GM18951 (cell line): ENCODE results near the gene AGER.
A peak's percentile ranks its signal among the peaks of the same experiment; 100 is the strongest.
"Not testable (repeated sequence)": the region's sequence is repeated elsewhere in the genome, so short reads cannot be mapped to it uniquely, and the experiment has no call there.

Experiments used
- POLR2A ChIP-seq: IDR thresholded peaks from 4 replicates; pipeline ENCODE4 v1.6.1; 2011; ENCODE audit warnings: mild to moderate bottlenecking; ENCODE audit not compliant: insufficient read length, insufficient read depth; ENCODE audit errors: extremely low read depth
- in situ Hi-C: fragments of 300-500 bp; cut with MboI; formaldehyde crosslinking; loops from one replicate; pipeline ENCODE4 v1.12.0; 2022; ENCODE audit warnings: low sequenced_read_pairs, mixed read lengths, inconsistent platforms; ENCODE audit not compliant: unreplicated experiment

AGER gene

DNA sequence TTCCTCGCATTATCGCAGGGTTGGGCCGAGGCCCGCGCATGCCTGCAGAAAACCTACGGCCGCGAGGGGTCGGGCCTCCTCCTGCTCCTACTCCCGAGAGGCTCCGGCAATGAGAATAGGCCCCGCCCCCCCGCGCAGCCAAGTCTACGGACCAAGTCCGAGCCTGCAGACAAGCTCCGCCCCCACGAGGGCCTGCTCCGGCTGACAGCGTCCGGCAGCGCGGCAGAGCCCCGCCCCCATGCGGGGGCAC lies 11.5 kb upstream of the AGER start:
- no peak for TF ChIP-seq POLR2A

GRCh38 chr6:32194825-32195651 lies 11.0 kb upstream of the AGER start:
- in situ Hi-C loops: no loop called here
- TF ChIP-seq POLR2A: peak; percentile 48

More for the DNA sequence above, 11.5 kb upstream of the AGER start:
- in situ Hi-C loops: no loop called here

DNA sequence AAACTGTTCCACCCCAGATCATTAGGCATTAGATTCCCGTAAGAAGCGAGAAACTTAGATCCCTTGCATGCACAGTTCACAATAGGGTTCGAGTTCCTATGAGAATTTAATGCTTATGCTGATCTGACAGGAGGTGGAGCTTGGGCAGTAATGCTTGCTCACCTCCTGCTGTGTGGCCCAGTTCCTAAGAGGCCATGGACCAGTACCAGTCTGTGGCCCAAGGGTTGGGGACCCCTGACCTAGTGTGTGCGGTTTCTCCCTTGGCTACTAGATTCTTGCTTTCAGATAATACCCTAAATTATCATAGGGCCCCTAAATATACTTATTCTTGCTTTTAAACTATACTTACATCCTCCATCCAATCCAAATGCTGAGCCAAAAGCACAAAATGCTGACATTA lies 10.3 kb upstream of the AGER start:
- in situ Hi-C loops: no loop called here
- TF ChIP-seq POLR2A: no peak

- in situ Hi-C loops: not testable (repeated sequence)
These were observed 9.0 kb upstream of the AGER start for GRCh38 chr6:32193096-32193495.

DNA sequence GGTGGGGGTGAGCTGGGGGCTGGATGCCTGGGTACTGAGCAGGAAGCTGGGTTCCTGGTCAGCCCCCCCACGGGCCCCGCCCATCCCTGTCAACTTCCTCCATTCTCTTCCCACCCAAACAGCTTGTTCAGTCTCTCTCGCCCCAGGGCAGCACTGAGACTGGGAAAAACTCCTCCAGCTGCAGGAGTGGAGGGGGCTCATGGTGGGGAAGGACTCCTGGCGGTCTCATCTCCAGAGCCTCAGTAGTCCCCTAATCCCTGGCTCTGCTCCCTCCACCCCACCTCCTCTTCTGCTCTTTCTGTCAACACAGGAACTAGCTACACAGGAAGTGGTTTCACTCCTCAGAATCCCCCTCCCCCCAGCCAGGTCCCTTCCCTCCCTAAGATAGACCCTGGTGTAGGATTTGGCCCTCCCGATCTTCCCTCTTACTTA lies 8.6 kb upstream of the AGER start, which contains the start of gene GPSM3:
GPSM3 (minus strand) TSS at position 36 of the 432 bp plus-strand sequence. CDS start 130 bp downstream, outside the sequence.
- TF ChIP-seq POLR2A: peak; percentile 67

DNA sequence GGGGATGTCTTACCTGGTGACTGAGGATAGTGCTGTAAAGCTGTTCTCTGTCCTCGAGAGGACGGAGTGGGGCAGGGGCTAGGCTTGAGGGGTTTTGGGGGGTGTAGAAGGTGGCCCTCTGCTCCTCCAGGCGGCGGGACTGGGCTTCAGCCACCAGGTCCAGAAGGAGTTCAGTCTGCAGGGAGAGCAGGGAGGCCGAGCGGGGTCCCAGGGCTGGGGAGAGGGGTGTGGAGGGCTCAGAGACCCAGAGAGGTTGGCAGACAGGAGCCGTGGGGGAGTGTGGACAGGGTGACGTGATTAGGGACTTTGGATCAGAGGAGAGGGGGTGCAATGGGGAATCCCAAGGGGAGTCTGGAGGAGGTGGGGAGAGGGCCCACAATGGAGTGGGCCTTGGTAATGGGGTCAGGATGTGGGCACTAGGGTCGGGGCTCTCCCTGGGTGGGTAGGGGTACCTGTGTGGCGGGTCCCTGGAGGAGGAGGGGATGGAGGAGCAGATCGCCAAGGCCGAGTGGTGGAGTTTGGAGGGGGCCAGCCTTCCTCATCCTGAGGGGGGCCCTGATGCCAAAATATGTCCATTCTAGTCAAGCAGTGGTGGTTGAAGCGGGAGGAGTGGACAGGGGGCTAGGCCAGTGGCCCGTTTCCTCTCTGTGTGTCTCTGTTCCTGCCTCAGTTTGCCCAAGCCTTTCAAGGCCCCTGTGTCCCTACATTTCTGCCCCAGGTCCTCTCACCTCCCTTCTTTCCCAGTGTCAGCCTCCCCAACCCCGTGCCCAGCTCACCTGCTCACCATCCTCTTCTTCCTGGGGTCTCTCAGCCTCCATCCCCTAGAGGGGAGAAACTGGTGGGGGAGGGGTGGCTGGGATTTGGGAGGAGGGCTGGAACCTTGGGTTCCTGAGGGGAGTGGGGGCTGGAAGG lies 7.9 kb upstream of the AGER start:
- in situ Hi-C loops: no loop called here

More for the DNA sequence above, 8.6 kb upstream of the AGER start, which contains the start of gene GPSM3:
- in situ Hi-C loops: no loop called here

GRCh38 chr6:32190911-32191677 lies 7.0 kb upstream of the AGER start:
- in situ Hi-C loops: no loop called here

More for the DNA sequence above, 7.9 kb upstream of the AGER start:
- TF ChIP-seq POLR2A: no peak

GRCh38 chr6:32190054-32190851 lies 6.2 kb upstream of the AGER start, which contains the start of gene PBX2:
PBX2 (minus strand) TSS chr6:32190202; CDS start chr6:32189915, 287 bp downstream.
- in situ Hi-C loops: no loop called here
- TF ChIP-seq POLR2A: peak; percentile 65

More at GRCh38 chr6:32190911-32191677, 7.0 kb upstream of the AGER start:
- TF ChIP-seq POLR2A: peak; percentile 38

DNA sequence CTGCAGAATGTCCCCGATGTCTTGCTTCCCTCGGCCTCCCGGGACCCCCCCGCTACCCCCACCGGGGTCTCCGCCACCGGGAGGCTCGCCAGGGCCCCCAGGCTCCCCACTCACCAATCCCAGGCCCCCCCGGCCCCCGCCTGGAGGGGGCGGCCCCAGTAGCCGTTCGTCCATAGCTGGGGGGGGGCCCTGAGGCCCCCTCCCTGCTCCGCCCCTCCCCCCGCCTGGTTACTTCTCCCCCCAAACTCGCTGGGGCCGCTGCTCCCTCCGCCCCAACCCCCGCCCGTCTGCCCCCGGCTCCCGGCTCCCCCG lies 5.6 kb upstream of the AGER start:
- no peak for TF ChIP-seq POLR2A
- in situ Hi-C loops: no loop called here

GRCh38 chr6:32189069-32189741 lies 5.2 kb upstream of the AGER start:
- in situ Hi-C loops: no loop called here
- peak; percentile 20 for TF ChIP-seq POLR2A

DNA sequence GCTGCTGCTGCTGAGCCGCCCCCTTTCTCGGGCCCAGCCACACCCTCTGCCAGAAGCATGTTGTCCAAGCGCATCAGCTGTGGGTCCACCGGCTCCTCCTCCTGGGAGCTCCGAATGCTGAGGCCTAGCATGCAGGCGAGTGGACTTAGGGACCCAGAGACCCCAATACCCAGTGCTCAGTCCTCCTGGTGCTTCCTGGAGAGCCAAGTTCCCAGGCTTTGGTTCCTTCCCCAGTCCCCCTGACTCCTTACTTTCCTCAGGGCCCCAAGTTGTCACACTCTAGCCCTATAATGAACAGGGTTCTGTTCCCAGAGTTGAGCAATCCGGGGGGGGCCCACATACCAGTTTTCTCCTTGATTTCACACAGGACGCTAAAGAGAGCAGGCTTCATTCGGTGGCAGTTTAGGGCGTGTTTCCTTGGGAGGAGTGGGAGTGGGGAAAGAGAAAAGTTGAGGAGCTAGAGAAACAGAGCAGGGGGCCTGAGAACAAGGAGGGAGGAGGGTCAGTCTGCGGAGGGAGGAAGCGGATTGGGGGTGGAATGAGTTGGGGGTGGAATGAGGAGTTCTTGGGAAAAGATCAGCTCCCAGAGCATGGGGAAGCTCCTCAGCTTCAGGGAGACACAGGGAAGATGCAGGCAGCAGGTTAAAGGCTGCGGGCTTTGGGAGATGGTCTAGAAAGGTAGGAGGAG lies 4.5 kb upstream of the AGER start:
- in situ Hi-C loops: no loop called here
- TF ChIP-seq POLR2A: no peak
